Heart right ventricle (tissue), 16 donors: ENCODE results near the gene GALNTL6. TPM values are rescaled to one million over a fixed set of nuclear protein-coding genes. Genes with fewer than 3 reads are reported as not detected.

Source experiments
- ATAC-seq, 8 donors: fragments of 200-7000 bp; cut with Tn5 transposase; one replicate each; pipeline ENCODE4 v1.9.1; 2020; ENCODE audit warnings: mild to moderate bottlenecking in 8 of 8, moderate library complexity in 8 of 8, moderate number of reproducible peaks in 1 of 8
- DNase-seq, 2 donors: peaks; one replicate each; pipeline ENCODE4 v3.0.0-alpha.2; 2020
- H3K27ac ChIP-seq, 10 donors: fragments of 200-600 bp; sonication (generic) in 2 of 10; one replicate each; pipeline versions ENCODE4 v1.5.0 to v1.8.0; 2020 to 2022; ENCODE audit warnings: mild to moderate bottlenecking in 3 of 10
- H3K27me3 ChIP-seq, 7 donors: fragments of 200-600 bp; one replicate each; pipeline ENCODE4 v1.8.0; 2021 to 2022; ENCODE audit warnings: mild to moderate bottlenecking in 2 of 7
- H3K36me3 ChIP-seq, 9 donors: fragments of 200-600 bp; sonication (generic) in 1 of 9; one replicate each; pipeline versions ENCODE4 v1.5.0 to v1.8.0; 2020 to 2022; ENCODE audit warnings: mild to moderate bottlenecking in 2 of 9
- H3K4me1 ChIP-seq, 9 donors: fragments of 200-600 bp; sonication (generic) in 1 of 9; one replicate each; pipeline versions ENCODE4 v1.5.0 to v1.8.0; 2020 to 2022; ENCODE audit warnings: mild to moderate bottlenecking in 4 of 9
- H3K4me3 ChIP-seq, 10 donors: fragments of 200-600 bp; sonication (generic) in 2 of 10; one replicate each; pipeline versions ENCODE4 v1.5.0 to v1.8.0; 2020 to 2022; ENCODE audit warnings: mild to moderate bottlenecking in 7 of 10, moderate library complexity in 2 of 10
- H3K9me3 ChIP-seq, 11 donors: fragments of 200-600 bp in 10 of 11; sonication (generic) in 2 of 11; one replicate each; pipeline versions ENCODE4 v1.5.0 to v1.8.0; 2013 to 2022; ENCODE audit warnings: mild to moderate bottlenecking in 2 of 11, control low read depth in 1 of 11, moderate library complexity in 1 of 11
- WGBS, 2 donors: extraction: QIAGEN DNeasy Blood & Tissue Kit; methylation state at CpG; one replicate each; pipeline ENCODE4 v1.1.7; 2013; ENCODE audit warnings: inconsistent platforms in 1 of 2; 5-methylcytosine and 5-hydroxymethylcytosine counted together
- intact Hi-C, 10 donors: fragments of 100-400 bp; cut with DNase I; formaldehyde crosslinking; loops; one replicate each; pipeline versions ENCODE4 v1.11.1 to v1.14.2; 2022
- polyA plus RNA-seq, 2 donors: library from polyadenylated mRNA; stranded (reverse); fragments of 200-250 nt; gene quantifications; one replicate each; pipeline ENCODE4 v1.2.3, GENCODE V29; 2013
- total RNA-seq, 10 donors: library from RNA; stranded (reverse); fragmentation: NEBNext Ultra II Directional in 3 of 10; extraction: Animal tissue kit (Norgen Biotek cat#: 25700) in 3 of 10; gene quantifications; one replicate each; pipeline versions ENCODE4 v1.2.1 to v1.2.4, GENCODE V29; 2021 to 2023
- TF ChIP-seq, protein P1 (sequence below), 9 donors: fragments of 200-600 bp; sonication (generic) in 2 of 9; IDR thresholded peaks; one replicate each; pipeline versions ENCODE4 v1.5.0 to v1.8.0; 2021 to 2022; ENCODE audit warnings: antibody characterized with exemption in 9 of 9, mild to moderate bottlenecking in 5 of 9, moderate library complexity in 1 of 9
- donor health status: Arrhythmogenic right ventricular cardiomyopathy.
- donor health status: ischemic (EF 13 %, LVEDD 7.1; RV severe dilation, severe dysfunction).
- donor health status: healthy with polysubstance abuse.
- donor health status: DM: no; HTN: yes; CAD: no.
- donor health status: DM: no; HTN: no; CAD: no.
- donor health status: ischemic (EF 25% LVEDD 6.9; RV normal size, moderate dysfunction).
- donor health status: ischemic (EF 25% LVEDD 5.7; RV mildly dilated, moderate dysfunction).
- donor health status: healthy.
- donor health status: DM: yes; HTN: yes; CAD: no.
- donor health status: Ischemic cardiomyopathy.
- donor health status: ischemic (EF 35%, LVEDD 5.7; RV mildly dilated, moderate dysfunction).
- donor health status: nonischemic (EF 11% LVEDD 7.7; RV severe dilation, severe dysfunction).
- donor health status: DM: yes; HTN: yes; CAD: no.
- donor health status: PGD.
- donor health status: ischemic (EF 29% LVEDD 5.4; RV normal size, mild dysfunction).
- donor health status: nonischemic (EF 23%, LVEDD 6.1; RV moderate dilation, normal function).

The GALNTL6 gene
- total and polyA plus RNA-seq, 12 donors: 0.14 to 2.6 (median 0.49) TPM; not detected in 6

DNA sequence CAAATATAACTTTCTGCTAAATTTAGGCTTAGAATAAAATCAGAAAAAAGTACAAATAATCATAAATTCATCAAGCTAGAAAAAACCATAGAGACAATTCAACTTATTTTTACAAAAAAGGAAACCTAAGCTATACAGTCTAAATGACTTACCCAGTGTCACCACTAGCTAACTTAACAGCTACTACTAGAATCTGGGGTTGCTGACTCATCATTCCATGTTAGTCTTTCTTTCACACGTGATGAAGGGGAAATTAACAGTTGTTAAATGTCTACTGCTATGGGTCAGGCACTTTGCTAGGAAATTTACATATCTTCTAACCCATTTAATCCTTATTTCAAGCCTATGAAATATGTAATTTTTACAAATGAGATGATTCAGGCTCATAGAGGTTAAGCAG, 1006.1 kb downstream of the GALNTL6 start:
- 37 to 54% methylated on average over 1 of the region's 1 CpG for WGBS, 2 donors
- Histone ChIP-seq H3K9me3 (no peaks in the 10 kb centered on the region), H3K4me1 (no peaks in the 10 kb centered on the region), H3K27me3 (peaks cover 0 to 26% (median 0%) of the 10 kb centered on the region in 7 donors), H3K4me3 (no peak overlapping the region), H3K27ac (no peak overlapping the region), H3K36me3 (no peaks in the 10 kb centered on the region)
- intact Hi-C loops: no loop called here
- TF ChIP-seq, protein P1, sequence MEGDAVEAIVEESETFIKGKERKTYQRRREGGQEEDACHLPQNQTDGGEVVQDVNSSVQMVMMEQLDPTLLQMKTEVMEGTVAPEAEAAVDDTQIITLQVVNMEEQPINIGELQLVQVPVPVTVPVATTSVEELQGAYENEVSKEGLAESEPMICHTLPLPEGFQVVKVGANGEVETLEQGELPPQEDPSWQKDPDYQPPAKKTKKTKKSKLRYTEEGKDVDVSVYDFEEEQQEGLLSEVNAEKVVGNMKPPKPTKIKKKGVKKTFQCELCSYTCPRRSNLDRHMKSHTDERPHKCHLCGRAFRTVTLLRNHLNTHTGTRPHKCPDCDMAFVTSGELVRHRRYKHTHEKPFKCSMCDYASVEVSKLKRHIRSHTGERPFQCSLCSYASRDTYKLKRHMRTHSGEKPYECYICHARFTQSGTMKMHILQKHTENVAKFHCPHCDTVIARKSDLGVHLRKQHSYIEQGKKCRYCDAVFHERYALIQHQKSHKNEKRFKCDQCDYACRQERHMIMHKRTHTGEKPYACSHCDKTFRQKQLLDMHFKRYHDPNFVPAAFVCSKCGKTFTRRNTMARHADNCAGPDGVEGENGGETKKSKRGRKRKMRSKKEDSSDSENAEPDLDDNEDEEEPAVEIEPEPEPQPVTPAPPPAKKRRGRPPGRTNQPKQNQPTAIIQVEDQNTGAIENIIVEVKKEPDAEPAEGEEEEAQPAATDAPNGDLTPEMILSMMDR (IDR thresholded peaks at IDR 0.05): no peak
- DNase-seq (no peak), ATAC-seq (no peak)

DNA sequence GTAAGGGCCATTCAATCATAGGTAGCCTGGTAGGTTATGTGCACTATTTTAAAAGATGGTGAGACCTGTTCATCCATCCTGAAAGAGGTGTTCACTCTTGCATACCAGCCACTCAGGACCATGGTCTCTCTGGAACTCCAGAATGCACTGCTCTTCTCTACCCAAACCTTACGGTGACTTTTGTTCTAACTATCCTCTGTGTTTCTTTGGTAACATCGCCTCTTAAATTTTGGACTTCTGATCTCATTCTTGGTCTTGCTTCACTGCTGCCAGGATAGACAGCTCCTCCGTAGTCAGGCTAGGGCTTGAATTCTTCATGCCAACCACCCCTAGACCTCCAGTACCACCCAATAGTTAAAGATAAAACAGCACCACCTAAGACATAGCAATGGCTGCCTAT, 1009.1 kb downstream of the GALNTL6 start:
- Histone ChIP-seq H3K4me3 (no peak overlapping the region), H3K36me3 (no peaks in the 10 kb centered on the region), H3K9me3 (no peaks in the 10 kb centered on the region), H3K27ac (no peak overlapping the region), H3K27me3 (peaks cover 0 to 20% (median 0%) of the 10 kb centered on the region in 7 donors), H3K4me1 (no peaks in the 10 kb centered on the region)
- intact Hi-C loops: no loop called here
- no peak for ATAC-seq
- TF ChIP-seq, protein P1 (IDR thresholded peaks at IDR 0.05): no peak
- DNase-seq: no peak
- WGBS, 2 donors: 93% methylated on average over 3 of the region's 3 CpGs

DNA sequence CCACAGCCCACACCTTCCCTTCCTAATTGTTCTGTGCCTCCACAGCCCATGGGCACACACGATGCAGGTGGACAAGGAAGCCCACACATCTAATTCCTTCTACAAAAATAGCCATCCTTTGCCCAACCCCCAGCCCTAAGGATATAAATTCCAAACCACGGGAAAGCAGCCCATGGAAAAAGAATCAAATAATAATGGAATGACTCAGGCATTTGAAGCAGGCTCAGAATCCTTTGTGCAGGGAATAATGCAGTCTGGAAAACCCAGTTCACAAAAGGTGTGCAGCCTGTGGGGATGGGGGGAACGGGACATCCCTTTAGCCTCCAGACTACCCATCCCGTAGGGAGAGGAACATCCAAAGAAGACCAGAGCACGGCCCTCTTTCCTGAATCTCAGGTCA, 1013.1 kb downstream of the GALNTL6 start:
- no peak for DNase-seq
- no peaks in the 10 kb centered on the region for H3K4me1 ChIP-seq
- 68 to 77% methylated on average over 5 of the region's 5 CpGs for WGBS, 2 donors
- TF ChIP-seq, protein P1 (IDR thresholded peaks at IDR 0.05): no peak
- intact Hi-C loops: no loop called here
- peaks cover 0 to 8% (median 0%) of the 10 kb centered on the region in 7 donors for H3K27me3 ChIP-seq
- no peaks in the 10 kb centered on the region for H3K9me3 ChIP-seq
- no peak for ATAC-seq
- H3K27ac ChIP-seq: no peak overlapping the region
- H3K4me3 ChIP-seq: no peak overlapping the region
- no peaks in the 10 kb centered on the region for H3K36me3 ChIP-seq

DNA sequence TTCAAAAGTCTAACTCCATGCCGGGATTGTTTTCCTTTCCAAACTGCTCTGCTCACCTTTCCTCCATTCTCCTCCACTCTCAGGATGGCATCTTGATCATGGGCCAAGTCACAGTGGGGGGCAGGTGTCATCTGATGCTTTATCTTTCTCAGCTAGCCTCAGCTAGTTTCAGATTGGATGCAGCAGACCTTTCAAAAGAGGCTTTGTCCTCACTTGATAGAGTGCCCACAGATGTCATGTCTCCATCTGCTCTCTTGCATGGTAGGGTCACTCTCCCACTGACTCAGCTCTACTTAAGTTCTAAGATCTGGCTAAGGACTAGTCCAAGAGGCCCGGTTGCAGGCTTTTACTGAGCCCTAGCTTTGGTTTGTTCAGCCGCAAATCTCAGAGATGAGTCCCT, 1013.7 kb downstream of the GALNTL6 start:
- TF ChIP-seq, protein P1 (IDR thresholded peaks at IDR 0.05): no peak
- intact Hi-C loops: no loop called here
- Histone ChIP-seq H3K4me1 (no peaks in the 10 kb centered on the region), H3K36me3 (no peaks in the 10 kb centered on the region), H3K27me3 (peaks cover 0 to 8% (median 0%) of the 10 kb centered on the region in 7 donors), H3K27ac (no peak overlapping the region), H3K4me3 (no peak overlapping the region), H3K9me3 (no peaks in the 10 kb centered on the region)
- ATAC-seq: no peak
- DNase-seq: no peak
- WGBS, 2 donors: 91% methylated on average over 3 of the region's 3 CpGs
